GM10847 (cell line): ENCODE results near the gene CXCL8.

ENCODE experiments used
- POLR2A ChIP-seq: IDR thresholded peaks from 2 replicates; pipeline ENCODE4 v1.6.1; 2011; ENCODE audit not compliant: insufficient read length; ENCODE audit errors: extremely low read depth

CXCL8 gene

DNA sequence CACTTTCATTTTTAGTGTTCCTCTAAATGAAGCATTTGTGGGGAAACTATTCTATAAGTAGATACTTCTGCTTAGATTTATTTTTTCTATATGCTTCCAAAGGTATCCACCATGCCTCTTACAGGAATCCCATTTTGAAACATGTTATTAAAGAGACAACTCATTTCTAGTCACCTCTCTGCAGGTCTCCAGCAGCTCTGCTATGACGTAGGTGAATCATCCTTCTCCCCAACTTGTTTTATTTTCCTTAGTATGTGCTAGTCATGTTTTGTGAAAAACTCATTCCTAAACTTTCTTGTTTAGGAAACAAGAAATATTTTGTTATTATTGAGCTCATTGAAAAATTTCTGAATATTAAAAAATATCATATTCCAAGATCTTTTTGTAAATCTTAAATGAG lies 12.8 kb downstream of the CXCL8 start:
- TF ChIP-seq POLR2A, result no peak

DNA sequence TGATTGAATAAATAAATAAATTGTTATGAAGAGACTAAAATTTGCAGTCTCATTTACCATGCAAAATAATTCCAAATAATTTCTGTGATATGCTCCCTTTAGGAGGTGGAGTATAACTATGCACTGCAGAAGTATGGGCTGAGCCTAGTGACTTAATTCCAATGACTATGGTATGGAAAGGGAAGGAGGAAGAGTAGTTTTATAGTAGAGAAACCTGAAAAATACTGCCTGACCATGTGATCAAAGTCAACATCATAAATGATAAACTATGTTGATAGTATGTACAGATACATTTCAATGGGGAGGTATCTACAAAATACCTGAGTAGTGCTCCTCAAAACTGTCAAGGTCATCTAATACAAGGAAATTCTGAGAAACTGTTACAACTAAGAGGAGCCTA lies 14.6 kb downstream of the CXCL8 start:
- no peak for TF ChIP-seq POLR2A

DNA sequence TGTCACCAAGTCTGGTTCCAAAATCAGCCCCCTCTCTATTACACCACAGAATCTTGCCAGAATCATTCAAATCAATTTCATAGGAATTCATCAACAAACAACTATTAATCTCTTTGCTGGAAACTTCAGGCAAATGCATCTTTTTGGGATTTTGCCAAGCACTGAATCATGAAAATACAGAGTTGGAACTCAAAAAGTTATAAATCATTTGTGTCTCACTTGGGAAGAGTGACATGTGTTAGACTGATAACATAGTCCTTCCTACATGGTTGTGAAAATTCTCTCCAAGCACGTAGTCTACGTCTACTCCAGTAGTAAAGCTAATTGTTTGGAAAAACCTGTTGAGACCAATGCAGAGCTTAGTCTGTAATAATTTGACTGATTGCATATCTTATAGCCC lies 19.0 kb downstream of the CXCL8 start:
- TF ChIP-seq POLR2A, result no peak

DNA sequence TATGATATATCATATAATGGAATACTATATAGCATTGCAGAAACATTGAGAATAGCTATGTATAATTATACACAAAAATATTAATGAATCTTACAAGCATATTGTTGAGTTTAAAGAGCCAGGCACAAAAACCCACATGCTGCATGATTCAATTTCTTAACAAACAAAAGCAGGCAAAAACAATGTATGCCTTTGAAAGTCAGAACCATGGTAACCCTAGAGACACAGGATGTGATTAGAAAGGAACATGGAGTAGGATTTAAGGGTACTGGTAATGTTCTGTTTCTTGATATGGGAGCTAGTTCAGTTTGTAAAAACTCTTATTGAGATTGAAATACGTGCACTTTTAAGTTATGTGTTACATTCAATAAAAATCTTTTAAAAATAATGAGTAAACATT lies 21.5 kb downstream of the CXCL8 start:
- no peak for TF ChIP-seq POLR2A

DNA sequence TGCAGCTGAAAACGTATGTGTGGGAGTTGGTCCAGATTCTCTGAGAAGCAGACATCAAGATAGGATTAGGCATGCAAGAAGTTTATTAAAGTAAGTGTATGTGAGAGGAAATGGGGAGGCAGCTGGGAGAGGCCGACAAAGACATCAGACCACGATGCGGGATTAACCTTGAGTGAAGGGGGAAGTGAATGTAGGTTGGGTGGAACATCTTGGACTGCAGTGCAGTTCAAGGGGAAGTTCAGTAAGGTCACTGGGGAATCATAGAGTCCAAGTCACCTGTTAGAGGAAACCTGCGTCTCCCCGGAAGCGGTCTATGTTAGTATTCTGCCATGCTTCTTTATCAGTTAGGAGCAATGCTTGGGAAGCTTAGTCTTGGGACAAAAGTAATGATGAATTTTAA lies 22.0 kb downstream of the CXCL8 start:
- TF ChIP-seq POLR2A, result no peak

DNA sequence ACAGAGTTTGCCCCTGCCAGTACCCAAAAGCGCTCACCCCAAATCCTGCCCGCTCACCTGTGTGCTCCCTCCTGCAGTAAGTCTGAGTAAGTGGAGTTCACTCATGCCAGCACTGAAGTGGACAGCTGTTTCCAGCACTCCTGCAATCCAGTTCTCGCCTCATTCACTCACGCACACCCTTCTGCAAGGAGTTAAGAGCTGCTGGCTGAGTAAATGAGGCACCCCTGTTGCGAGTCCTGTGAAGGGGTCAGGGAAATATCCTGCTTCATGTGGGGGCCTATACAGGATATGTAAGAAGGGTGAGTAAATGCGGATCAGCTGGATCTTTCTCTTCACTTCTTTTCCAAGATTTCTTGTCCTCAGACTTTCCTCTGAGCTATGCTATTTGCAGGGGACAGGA lies 23.5 kb downstream of the CXCL8 start:
- TF ChIP-seq POLR2A, result no peak

DNA sequence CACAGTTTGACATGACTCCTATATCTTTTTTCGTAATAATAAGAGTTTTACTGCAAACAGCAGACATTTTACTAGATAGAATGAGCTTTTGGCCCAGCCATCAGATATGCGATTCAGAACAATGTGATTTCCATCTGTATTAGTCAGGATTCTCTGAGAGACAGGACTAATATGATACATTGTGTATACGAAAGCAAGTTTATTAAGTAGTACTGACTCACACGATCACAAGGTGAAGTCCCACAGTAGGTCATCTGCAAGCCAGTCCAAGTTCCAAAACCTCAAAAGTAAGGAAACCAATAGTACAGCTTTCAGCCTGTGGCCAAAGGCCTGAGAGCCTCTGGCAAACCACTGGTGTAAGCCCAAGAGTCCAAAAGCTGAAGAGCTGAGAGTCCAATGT lies 24.1 kb downstream of the CXCL8 start:
- TF ChIP-seq POLR2A, result no peak

DNA sequence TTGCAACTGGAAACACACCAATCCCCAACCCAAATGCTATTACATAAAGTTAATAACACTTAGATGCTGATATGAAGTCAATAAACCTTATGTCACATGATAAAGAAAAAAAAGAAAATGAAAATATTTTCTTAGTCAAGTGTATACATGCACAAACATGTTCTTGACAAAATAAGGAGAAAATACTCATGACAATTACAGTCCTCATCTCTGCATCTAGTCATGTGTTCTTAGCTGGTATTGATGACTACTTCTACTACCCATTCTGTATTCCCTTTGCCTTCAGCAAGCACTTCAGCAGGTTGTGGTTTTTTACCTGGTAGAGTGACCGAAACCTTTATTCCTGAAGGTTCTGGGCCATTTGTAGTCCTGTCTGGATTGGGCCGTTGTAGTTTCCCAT lies 24.9 kb downstream of the CXCL8 start:
- TF ChIP-seq POLR2A, result no peak

DNA sequence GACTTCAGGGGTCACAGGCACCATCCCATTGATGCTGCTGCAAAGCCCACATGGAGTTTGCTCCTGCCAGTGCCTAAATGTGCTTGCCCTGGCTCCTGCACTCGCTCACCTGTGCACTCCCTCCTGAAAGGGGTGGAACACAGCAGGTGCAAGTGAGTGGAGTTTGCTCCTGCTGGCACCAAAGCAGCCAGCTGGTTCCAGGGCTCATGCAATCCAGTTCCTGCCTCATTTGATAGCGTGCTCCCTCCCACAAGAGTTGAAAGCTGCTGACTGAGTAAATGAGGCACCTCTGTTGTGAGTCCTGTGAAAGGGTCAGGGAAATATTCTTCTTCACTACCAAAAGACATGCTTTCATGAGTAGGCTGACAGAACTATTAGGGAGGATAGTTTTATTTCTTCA lies 30.5 kb downstream of the CXCL8 start:
- TF ChIP-seq POLR2A, result no peak

DNA sequence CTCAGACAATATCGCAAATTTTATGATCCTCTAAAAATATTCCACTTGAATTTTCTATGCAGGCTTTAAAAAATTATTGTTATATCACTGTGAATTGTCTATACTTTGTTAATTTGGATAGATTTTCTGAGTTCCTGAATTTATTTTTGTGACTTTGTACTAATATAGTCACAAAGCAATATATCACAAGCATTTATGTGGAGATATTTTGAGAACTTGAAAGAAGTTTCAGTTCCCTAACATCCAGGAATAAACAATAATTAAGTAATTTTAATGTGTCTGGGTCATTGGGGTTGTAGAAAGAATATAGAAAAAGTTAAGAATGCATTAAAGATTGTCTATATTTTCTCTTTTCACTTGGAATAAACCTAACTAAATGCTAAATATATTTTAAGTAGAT lies 32.0 kb downstream of the CXCL8 start:
- no peak for TF ChIP-seq POLR2A

DNA sequence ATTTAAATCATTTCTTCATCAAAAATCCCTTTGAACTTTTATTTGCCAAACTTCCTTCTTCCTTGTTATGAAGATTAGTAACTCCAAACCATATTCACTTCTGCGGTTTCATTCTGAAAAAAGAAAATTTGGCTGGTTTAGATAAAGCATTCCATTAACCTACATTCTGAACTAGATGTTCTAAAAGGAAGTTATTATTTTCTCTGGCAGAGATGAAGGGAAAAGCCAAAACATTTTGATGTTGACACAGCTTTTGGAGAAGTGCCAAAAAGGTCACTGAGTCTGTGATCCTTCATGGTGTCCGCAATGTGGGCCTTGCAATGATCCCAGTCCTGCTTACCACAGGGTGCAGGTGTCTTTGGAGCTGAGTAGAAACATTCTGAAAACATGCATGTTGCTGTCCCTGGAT lies 36.0 kb downstream of the CXCL8 start:
- TF ChIP-seq POLR2A, result no peak

DNA sequence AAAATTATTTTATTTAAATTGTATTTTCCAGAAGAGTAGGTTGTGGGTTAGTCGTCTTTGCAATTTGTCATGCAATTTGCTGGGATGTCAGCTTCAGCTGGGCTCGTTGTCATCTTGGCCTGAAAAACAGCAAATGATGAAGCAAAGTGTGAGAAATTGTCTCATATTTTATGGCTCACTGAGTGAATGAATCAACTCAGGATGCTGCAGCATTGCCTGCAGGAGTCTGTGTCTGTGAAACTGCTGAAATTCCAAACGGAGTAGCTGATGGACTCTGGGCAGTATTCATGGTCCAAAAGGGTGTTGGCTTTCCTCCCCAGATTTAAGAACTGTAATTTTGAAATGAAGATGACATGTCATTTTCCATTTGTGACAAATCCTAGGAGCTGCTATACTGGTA lies 37.2 kb downstream of the CXCL8 start:
- no peak for TF ChIP-seq POLR2A

DNA sequence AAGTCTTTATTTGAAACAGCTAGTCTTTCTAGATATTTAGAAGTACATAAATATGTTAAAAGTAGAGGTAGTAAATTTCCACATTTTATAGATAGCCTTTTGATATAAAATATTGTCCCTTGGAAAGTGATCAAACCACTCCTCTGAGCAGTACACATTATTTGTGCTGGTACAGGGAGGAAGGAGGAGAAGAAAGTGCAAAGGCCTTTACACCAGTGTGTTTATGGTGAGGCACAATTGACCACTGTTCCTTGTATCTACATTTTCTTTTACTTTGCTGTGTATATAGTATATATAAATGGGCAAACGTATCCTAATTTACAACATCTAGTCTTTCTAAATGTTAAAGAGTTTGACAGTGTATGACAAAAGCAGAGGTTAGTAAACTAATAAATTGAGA lies 39.9 kb downstream of the CXCL8 start:
- TF ChIP-seq POLR2A, result no peak

DNA sequence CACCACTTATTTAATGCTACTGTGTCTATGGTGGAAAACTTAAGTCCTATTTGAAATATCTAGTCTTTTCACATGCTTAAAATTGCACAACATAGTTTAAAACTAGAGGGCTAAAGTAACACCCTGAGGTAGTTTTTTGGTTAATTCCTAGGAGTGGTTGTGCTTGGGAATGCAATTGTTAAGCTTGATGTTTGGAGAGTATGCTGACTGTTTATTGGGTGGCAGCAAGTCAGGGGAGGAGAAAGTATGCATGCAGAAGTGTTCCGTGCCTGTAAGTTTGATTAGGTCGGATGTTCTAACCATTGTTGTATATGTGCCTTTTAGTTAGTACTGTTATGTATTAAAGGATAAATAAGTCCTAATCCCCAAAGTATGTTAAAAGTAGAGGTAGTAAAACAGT lies 40.5 kb downstream of the CXCL8 start:
- TF ChIP-seq POLR2A, result no peak

DNA sequence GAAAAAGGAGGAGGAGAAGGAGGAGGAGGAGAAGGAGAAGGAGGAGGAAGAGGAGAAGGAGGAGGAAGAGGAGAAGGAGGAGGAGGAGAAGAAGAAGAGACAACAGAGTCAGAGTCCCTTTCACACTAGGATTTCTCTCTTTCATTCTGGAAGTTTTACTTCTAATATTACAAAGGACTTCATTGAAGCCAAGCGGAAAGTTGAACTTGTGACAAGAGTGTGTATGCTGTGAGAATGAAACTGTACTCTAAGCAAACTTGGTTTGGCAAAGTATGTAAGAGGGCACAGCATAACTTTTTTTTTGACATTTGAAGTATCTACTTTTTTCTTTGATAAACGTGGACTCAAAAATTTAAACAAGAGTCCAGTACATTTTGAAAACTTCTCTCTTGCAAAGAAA lies 48.0 kb downstream of the CXCL8 start:
- no peak for TF ChIP-seq POLR2A
